ENCODE measurements around the gene DUSP3.

Gene DUSP3
- 10.1 reads per million, percentile 32 among the genes with 10 or more reads in this experiment for total RNA-seq

- DNase-seq = peak; percentile 62
Measured at GRCh38 chr17:43778337-43779144, at the start of gene DUSP3. DUSP3 (minus strand) TSS chr17:43778977; CDS start chr17:43778924, 53 bp downstream.

GRCh38 chr17:43827596-43827995, 48.8 kb upstream of the DUSP3 start:
- DNase-seq = no peak

DNA sequence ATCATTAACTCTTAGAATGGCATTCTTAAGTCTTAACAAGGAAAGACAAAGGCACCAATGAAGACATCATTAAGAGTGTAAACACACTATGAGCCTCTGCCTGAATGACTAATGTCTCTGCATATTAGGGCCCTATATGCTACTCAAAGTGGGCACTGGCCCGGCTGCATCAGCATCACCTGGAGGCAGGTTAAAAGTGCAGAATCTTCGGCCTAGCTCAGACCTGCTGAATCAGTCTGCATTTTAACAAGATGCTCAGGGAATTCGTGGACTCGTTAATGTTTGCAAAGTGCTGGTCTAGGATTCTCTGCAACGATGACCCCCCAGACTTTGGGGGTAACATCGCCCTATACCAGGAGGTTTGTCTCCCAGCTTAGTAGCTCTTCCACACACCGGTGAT, 47.4 kb upstream of the DUSP3 start:
- DNase-seq = no peak

DNA sequence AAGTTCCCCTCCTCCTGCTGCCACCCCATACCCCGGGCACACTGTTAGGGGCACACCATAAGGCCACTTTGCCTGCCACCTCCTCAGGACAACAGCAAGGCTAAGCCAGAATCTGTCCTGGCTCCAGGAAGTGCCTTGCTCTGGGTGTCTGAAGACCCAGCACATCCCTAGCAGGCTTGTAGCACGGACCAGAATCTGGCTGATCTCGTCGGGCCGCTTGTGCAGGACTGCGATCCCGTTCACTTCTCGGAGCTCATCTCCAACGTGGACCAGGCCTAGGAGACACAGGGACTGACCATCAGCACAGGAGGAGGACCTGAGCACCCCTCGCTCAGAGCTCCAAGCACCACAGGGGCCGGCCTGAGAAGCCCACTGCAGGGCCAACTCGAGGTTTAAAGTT, 46.8 kb upstream of the DUSP3 start:
- no peak for DNase-seq

GRCh38 chr17:43823350-43824084, 44.7 kb upstream of the DUSP3 start:
- no peak for DNase-seq

- DNase-seq = no peak
Measured at GRCh38 chr17:43822570-43823190, 43.9 kb upstream of the DUSP3 start.

DNA sequence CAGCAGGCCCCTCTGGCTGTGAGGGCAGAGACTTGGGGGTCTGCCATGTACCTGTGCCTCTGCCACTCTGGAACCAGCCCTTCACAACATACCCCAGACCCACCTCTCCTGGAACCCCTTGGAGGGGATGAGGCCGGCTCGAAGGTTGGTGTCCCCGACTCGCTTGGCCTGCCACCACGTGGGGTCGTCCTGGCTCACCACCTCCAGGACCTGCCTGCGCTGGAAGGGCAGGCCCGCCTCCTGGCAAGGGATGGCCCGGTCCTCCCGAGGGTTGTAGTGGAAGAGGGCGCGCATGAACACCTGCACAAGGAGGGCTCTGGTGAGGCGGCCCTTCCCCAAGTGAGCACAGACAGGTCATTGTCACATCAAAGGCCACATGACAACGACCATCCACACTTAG, 42.0 kb upstream of the DUSP3 start:
- no peak for DNase-seq

- no peak for DNase-seq
Measured at GRCh38 chr17:43818966-43819365, 40.2 kb upstream of the DUSP3 start.

- no peak for DNase-seq
Measured at GRCh38 chr17:43817826-43818225, 39.0 kb upstream of the DUSP3 start.

DNA sequence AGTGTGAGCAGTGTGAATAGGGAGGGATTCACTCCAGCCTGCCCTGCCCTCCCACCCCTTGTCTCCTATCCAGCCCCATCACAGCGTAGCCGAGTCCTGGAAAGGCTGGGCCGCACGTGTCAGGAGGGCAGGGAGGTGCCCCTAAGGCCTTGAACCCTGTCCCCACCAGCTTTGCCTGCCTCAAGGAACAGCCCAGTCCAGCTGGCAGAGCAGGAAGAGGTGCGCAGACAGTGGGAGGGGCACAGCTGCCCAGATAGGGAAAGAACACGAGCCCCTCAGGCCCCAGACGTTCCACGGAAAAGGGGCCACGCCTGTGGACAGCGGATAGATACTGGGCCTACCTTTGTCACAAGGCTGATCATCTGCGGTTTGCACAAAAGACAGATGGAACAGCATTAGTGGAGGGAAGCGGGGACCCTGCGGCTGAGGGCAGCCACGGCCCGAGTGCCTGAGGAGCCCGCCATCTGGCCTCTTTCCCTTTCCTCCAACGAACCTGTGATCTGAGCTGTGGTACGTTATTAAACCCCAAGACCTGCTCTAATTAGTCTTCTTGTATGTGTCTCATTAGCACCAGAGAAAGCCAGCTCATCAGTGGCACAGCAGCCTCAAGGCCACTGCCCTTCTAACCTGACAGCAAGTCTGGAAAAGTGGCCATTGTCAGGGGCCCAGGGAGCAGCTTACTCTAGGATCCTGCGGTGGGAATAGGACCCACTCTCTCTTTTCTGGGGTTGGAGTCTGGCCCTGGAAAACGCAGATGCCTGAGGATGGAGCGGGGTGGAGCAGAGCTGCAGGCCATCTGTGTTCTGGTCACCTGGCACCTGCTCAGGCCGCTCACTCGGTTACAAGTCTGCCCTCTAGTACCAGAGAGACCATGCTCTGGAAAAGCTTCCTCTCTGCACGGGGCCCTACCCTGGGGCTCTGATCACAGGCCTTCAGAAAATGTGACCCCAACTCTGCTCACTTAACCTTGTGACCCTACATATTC, 37.9 kb upstream of the DUSP3 start:
- DNase-seq = no peak

- no peak for DNase-seq
Measured at GRCh38 chr17:43814714-43815113, 35.9 kb upstream of the DUSP3 start.

DNA sequence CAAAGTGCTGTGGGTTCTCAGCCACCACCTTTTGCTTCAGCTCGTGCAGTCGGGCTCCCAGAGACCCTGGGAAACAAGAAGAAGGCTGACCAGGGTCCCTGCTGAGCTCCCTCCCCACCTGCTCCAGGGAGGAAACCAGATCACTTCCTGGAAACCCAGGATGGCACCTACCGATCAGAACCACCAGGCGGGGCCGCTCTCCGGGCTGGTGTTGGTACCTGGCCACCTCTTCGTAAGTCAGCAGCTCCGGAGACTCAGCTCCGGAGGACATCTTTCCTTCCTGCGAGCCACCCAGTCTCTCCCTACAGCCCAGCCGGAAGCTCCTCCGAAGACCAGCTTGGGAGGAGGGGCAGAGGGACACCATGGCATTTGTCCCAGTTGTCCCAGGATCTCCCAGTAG, 35.2 kb upstream of the DUSP3 start:
- DNase-seq = no peak

- no peak for DNase-seq
Measured at GRCh38 chr17:43813386-43813785, 34.6 kb upstream of the DUSP3 start.

GRCh38 chr17:43812396-43813265, 33.9 kb upstream of the DUSP3 start:
- no peak for DNase-seq

- no peak for DNase-seq
Measured at GRCh38 chr17:43810823-43811222, 32.0 kb upstream of the DUSP3 start.

DNA sequence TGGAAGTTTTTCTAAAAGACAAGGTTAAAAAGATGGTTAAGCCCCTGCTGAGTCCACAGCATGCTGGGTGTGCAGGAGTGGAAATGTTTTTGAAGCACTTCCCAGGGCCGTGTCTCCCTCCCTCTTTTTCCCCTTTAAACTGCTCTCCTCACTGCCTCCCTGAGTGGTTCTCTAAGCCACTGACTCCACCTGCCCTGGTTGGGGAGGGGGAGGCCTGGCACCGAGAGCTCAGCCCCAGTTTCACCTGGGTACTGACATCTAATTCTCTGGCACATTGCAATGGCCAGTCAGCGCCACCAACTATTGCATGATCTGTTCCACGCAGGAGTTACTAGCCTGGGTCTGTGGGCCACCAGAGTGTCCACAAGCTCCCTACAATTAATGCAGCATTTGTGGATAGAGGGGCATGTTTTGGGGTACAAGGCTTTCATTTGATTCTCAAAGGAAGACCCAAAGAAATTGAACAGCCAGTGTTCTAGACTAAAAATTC, 31.5 kb upstream of the DUSP3 start:
- no peak for DNase-seq

DNA sequence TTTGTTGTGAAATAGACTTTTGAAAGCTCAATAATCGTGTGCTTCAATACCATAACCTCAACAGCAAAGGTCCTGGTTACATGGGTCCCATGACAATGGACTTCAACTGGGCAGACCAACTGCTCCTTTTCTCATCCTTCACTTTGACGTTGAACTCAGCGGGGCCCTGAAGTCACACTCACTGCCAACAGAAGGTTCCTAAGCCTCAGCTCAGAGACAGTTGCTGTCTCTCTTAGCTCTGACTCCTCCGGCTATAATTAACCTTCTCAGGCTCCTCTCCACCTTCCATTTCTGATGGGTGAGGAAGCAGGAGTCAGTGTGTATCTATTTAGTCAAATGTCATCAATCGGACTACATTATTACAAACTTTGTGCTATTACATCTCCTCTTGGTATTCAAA, 30.3 kb upstream of the DUSP3 start:
- no peak for DNase-seq

- no peak for DNase-seq
Measured at GRCh38 chr17:43808076-43808475, 29.3 kb upstream of the DUSP3 start.

GRCh38 chr17:43805117-43805516, 26.3 kb upstream of the DUSP3 start:
- no peak for DNase-seq

DNA sequence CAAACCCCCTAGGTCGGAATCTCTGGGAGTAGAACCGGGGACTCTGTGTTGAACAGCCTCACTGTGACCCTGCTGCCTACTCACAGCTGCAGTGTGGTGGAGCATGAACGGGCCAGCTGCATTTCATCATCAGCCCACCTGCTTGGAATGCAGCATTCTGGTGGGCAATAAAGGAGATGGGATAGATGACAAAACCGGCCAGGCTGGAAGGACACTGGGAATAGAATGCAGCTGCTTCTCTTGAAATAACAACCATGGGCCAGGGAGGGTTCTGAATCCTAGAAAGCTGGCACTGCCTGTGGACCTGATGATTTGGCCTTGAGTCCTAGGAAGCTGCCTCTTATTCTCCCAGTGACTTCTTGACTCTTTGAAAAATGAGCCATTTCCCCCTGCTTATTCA, 25.0 kb upstream of the DUSP3 start:
- no peak for DNase-seq

- DNase-seq = no peak
Measured at GRCh38 chr17:43801844-43802243, 23.1 kb upstream of the DUSP3 start.
